A673 (cell line): ENCODE measurements around the gene MSI2.

Experiments
- CTCF ChIP-seq: fragments of 300-800, 200-600 bp; sonication (generic); conservative IDR thresholded peaks from 2 replicates; pipeline ENCODE4 v1.5.1; 2017; ENCODE audit warnings: low read depth, mild to moderate bottlenecking, antibody characterized with exemption, low read length, moderate library complexity, mixed read lengths
- EZH2 ChIP-seq: fragments of 200-600 bp; sonication (generic); IDR thresholded peaks from 2 replicates; pipeline ENCODE4 v1.6.1; 2017; ENCODE audit warnings: borderline replicate concordance, low read depth, mild to moderate bottlenecking, mixed read lengths, antibody characterized with exemption, low read length; ENCODE audit not compliant: poor library complexity, severe bottlenecking

DNA sequence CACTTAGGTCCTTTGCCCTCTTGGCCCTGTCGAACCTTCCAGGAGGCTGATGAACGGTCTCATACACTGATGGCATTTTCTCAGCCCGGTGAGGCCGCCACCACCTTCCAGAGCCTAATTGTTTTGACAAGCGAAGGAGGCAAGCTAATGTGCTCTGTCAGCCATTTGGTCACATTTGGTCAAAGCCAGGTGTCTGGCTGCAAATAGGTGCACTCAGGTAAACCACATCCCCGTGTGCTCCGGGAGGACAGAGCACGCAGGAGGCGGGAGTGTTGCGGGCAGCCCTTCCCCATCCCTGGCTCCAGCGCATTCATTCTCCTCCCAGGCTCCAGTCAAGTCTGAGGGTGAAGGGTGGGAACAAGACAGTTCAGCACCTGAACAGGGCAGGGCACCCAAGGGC lies 240.1 kb downstream of the MSI2 start:
- no peak for TF ChIP-seq CTCF
- no peak for TF ChIP-seq EZH2
